Astrocyte (in vitro differentiated cells and primary cell): ENCODE measurements around the gene NLRP4. TPM values are rescaled to one million over a fixed set of nuclear protein-coding genes. Genes with fewer than 3 reads are reported as not detected.

Experiments
- DNase-seq: peaks from one replicate; pipeline ENCODE4 v3.0.0-alpha.2; 2010; ENCODE audit warnings: low read depth
- FAIRE-seq: peaks from 2 replicates; lab custom pipeline; 2011; peaks lifted over from hg19 to GRCh38; lab: Jason Lieb, UNC
- H2AFZ ChIP-seq: 2 replicates; pipeline ENCODE4 v1.6.0; 2012; ENCODE audit warnings: low read depth, low read length, inconsistent platforms
- H3K27ac ChIP-seq: 2 replicates; pipeline ENCODE4 v1.5.1; 2011; ENCODE audit warnings: low read depth, low read length, inconsistent platforms
- H3K27me3 ChIP-seq: 2 replicates; pipeline ENCODE4 v1.6.0; 2011; ENCODE audit warnings: low read length, inconsistent platforms; ENCODE audit not compliant: insufficient read depth
- H3K36me3 ChIP-seq: 2 replicates; pipeline ENCODE4 v1.5.1; 2011; ENCODE audit warnings: low read length, inconsistent platforms; ENCODE audit not compliant: insufficient read depth
- H3K4me1 ChIP-seq: 2 replicates; pipeline ENCODE4 v1.5.1; 2011; ENCODE audit warnings: low read length, inconsistent platforms; ENCODE audit not compliant: insufficient read depth
- H3K4me2 ChIP-seq: 2 replicates; pipeline ENCODE4 v1.6.0; 2012; ENCODE audit warnings: low read length, inconsistent platforms
- H3K4me3 ChIP-seq: 2 replicates; pipeline ENCODE4 v1.5.1; 2011; ENCODE audit warnings: low read depth, mild to moderate bottlenecking, low read length, inconsistent platforms; ENCODE audit not compliant: insufficient read depth
- H3K79me2 ChIP-seq: 2 replicates; pipeline ENCODE4 v1.6.0; 2012; ENCODE audit warnings: mild to moderate bottlenecking, low read length, inconsistent platforms; ENCODE audit not compliant: insufficient read depth
- H3K9ac ChIP-seq: 2 replicates; pipeline ENCODE4 v1.6.0; 2012; ENCODE audit warnings: mild to moderate bottlenecking, low read length, inconsistent platforms
- H3K9me3 ChIP-seq: 2 replicates; pipeline ENCODE4 v1.5.1; 2012; ENCODE audit warnings: low read depth, mild to moderate bottlenecking, low read length, inconsistent platforms; ENCODE audit not compliant: insufficient read depth
- H4K20me1 ChIP-seq: 2 replicates; pipeline ENCODE4 v1.6.0; 2012; ENCODE audit warnings: low read length, inconsistent platforms; ENCODE audit not compliant: insufficient read depth
- H3K27ac Mint-ChIP-seq: one replicate; pipeline ENCODE4 v1.8.0; 2021; ENCODE audit warnings: mild to moderate bottlenecking, mixed read lengths; ENCODE audit not compliant: unreplicated experiment
- H3K27me3 Mint-ChIP-seq: one replicate; pipeline ENCODE4 v1.8.0; 2021; ENCODE audit warnings: low read depth, mixed read lengths; ENCODE audit not compliant: unreplicated experiment
- H3K36me3 Mint-ChIP-seq: one replicate; pipeline ENCODE4 v1.8.0; 2021; ENCODE audit warnings: low read depth, mixed read lengths; ENCODE audit not compliant: unreplicated experiment
- H3K4me1 Mint-ChIP-seq: one replicate; pipeline ENCODE4 v1.8.0; 2021; ENCODE audit warnings: low read depth, mixed read lengths; ENCODE audit not compliant: unreplicated experiment
- H3K4me3 Mint-ChIP-seq: one replicate; pipeline ENCODE4 v1.8.0; 2021; ENCODE audit warnings: mild to moderate bottlenecking, moderate library complexity, mixed read lengths; ENCODE audit not compliant: unreplicated experiment
- H3K9me3 Mint-ChIP-seq: one replicate; pipeline ENCODE4 v1.8.0; 2021; ENCODE audit warnings: mild to moderate bottlenecking, mixed read lengths; ENCODE audit not compliant: unreplicated experiment
- EZH2 ChIP-seq: IDR thresholded peaks from 2 replicates; pipeline ENCODE4 v1.6.1; 2012; ENCODE audit warnings: mild to moderate bottlenecking, low read length, inconsistent platforms; ENCODE audit not compliant: insufficient read depth
- total RNA-seq: library from RNA; stranded (reverse); gene quantifications from 2 replicates; pipeline ENCODE4 v1.2.1, GENCODE V29; 2021
- TF ChIP-seq, protein P1 (sequence below): IDR thresholded peaks from 2 replicates; pipeline ENCODE4 v1.5.1; 2011; ENCODE audit warnings: low read depth, mild to moderate bottlenecking, inconsistent platforms, low read length, moderate library complexity; ENCODE audit not compliant: insufficient read depth

NLRP4 gene
- total RNA-seq, 1 donor from 2014 or later = not detected

DNA sequence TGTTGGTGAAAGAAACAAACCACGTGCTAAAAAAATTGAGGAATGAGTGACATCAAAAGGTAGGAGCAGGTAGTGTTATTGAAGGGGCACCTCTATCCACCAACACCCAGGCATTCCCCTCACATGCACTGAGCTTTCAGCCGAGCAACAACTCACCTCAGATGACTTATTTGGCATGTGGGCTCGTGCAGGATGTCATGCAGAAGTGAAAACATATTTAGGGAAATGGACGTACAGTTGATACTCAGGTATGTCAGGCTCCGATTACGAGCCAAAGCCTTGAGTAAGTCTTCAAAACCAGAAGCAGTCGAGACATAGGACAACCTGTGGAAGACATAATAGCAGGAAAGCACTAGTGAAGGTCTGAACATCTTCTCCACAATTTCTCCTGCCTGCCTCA, 34.9 kb upstream of the NLRP4 start:
- H3K9ac ChIP-seq = no peak overlapping the region
- FAIRE-seq = no peak
- H3K9me3 Mint-ChIP-seq = peaks cover 10% of the 10 kb centered on the region
- no peaks in the 10 kb centered on the region for H3K27me3 ChIP-seq
- H3K27ac ChIP-seq = no peak overlapping the region
- TF ChIP-seq, protein P1, sequence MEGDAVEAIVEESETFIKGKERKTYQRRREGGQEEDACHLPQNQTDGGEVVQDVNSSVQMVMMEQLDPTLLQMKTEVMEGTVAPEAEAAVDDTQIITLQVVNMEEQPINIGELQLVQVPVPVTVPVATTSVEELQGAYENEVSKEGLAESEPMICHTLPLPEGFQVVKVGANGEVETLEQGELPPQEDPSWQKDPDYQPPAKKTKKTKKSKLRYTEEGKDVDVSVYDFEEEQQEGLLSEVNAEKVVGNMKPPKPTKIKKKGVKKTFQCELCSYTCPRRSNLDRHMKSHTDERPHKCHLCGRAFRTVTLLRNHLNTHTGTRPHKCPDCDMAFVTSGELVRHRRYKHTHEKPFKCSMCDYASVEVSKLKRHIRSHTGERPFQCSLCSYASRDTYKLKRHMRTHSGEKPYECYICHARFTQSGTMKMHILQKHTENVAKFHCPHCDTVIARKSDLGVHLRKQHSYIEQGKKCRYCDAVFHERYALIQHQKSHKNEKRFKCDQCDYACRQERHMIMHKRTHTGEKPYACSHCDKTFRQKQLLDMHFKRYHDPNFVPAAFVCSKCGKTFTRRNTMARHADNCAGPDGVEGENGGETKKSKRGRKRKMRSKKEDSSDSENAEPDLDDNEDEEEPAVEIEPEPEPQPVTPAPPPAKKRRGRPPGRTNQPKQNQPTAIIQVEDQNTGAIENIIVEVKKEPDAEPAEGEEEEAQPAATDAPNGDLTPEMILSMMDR = no peak
- TF ChIP-seq EZH2 = no peak
- no peaks in the 10 kb centered on the region for H3K36me3 Mint-ChIP-seq
- no peaks in the 10 kb centered on the region for H3K4me1 Mint-ChIP-seq
- H2AFZ ChIP-seq = no peak overlapping the region
- DNase-seq = no peak
- no peak overlapping the region for H3K27ac Mint-ChIP-seq
- no peak overlapping the region for H3K4me3 ChIP-seq
- H3K36me3 ChIP-seq = no peaks in the 10 kb centered on the region
- no peaks in the 10 kb centered on the region for H3K9me3 ChIP-seq
- H3K4me1 ChIP-seq = no peaks in the 10 kb centered on the region
- no peak overlapping the region for H3K4me3 Mint-ChIP-seq
- H3K79me2 ChIP-seq = no peaks in the 10 kb centered on the region
- H3K27me3 Mint-ChIP-seq = no peaks in the 10 kb centered on the region
- no peaks in the 10 kb centered on the region for H4K20me1 ChIP-seq
- no peak overlapping the region for H3K4me2 ChIP-seq

DNA sequence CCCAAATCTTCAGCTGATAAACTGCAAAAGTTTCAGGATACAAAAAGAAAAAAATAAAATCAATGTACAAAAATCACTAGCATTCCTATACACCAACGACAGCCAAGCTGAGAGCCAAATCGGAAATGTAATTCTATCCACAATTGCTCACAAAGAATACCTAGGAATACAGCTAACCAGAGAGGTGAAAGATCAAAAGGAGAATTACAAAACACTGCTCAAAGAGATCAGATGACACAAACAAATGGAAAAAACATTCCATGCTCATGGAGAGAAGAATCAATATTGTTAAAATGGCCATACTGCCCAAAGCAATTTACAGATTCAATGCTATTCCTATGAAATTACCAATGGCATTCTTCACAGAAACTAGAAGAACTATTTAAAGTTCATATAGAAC, 34.1 kb upstream of the NLRP4 start:
- peaks cover 15% of the 10 kb centered on the region for H3K9me3 Mint-ChIP-seq

More for the DNA sequence above, 34.1 kb upstream of the NLRP4 start:
- Histone ChIP-seq H3K4me2 (no peak overlapping the region), H2AFZ (no peak overlapping the region), H3K4me3 (no peak overlapping the region), H3K27me3 (no peaks in the 10 kb centered on the region), H3K9me3 (no peaks in the 10 kb centered on the region), H3K4me1 (no peaks in the 10 kb centered on the region), H3K36me3 (no peaks in the 10 kb centered on the region), H3K79me2 (no peaks in the 10 kb centered on the region), H3K27ac (no peak overlapping the region), H3K9ac (no peak overlapping the region), H4K20me1 (no peaks in the 10 kb centered on the region)
- no peaks in the 10 kb centered on the region for H3K36me3 Mint-ChIP-seq
- H3K4me1 Mint-ChIP-seq = no peaks in the 10 kb centered on the region
- no peak overlapping the region for H3K27ac Mint-ChIP-seq
- H3K4me3 Mint-ChIP-seq = no peak overlapping the region
- no peak for TF ChIP-seq EZH2
- TF ChIP-seq, protein P1 = no peak
- DNase-seq (no peak), FAIRE-seq (no peak)
- H3K27me3 Mint-ChIP-seq = no peaks in the 10 kb centered on the region
